Choroid plexus epithelial cell (primary cell): Measurements from ENCODE around the gene KEL.

Experiments used
- DNase-seq: peaks from one replicate; pipeline ENCODE4 v3.0.0-alpha.2; 2010; ENCODE audit warnings: low read depth
- H3K4me3 ChIP-seq: 2 replicates; pipeline ENCODE4 v1.5.1; 2011; ENCODE audit warnings: low read depth, mild to moderate bottlenecking, control low read depth, low read length, moderate library complexity
- TF ChIP-seq, protein P1 (sequence below): conservative IDR thresholded peaks from 2 replicates; pipeline ENCODE4 v1.5.1; 2011; ENCODE audit warnings: low read depth, mild to moderate bottlenecking, control low read depth, inconsistent platforms, low read length, moderate library complexity

The KEL gene

DNA sequence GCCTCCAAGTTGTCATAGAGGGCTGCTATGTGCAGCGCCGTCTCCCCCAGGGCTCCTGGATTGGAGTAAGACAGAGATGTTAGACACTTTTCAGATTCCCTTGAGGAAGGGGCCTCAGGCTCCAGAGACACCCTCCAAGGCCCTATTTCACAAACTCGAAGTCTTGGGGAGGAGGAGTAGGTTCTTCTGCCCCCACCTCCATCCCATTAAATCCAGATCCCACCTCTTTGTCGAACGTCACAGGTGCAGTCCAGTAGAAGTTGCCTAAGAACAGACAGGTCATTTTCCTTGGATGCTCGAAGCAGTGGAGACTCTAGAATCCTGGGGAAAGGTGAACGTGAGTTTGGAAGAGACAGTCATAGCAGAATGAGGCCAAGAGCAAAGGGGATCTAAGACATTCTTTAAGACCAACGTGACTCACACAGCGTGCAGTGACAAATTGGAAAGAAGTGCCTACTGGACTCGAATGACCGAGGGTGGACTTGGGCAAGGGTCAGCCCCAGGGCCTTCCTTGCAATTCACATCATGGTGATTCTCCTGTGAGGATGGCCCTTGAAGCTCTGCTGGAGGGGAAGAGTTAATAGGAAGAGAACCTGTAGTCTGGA lies 31.9 kb downstream of the KEL start:
- no peak overlapping the region for H3K4me3 ChIP-seq
- TF ChIP-seq, protein P1, sequence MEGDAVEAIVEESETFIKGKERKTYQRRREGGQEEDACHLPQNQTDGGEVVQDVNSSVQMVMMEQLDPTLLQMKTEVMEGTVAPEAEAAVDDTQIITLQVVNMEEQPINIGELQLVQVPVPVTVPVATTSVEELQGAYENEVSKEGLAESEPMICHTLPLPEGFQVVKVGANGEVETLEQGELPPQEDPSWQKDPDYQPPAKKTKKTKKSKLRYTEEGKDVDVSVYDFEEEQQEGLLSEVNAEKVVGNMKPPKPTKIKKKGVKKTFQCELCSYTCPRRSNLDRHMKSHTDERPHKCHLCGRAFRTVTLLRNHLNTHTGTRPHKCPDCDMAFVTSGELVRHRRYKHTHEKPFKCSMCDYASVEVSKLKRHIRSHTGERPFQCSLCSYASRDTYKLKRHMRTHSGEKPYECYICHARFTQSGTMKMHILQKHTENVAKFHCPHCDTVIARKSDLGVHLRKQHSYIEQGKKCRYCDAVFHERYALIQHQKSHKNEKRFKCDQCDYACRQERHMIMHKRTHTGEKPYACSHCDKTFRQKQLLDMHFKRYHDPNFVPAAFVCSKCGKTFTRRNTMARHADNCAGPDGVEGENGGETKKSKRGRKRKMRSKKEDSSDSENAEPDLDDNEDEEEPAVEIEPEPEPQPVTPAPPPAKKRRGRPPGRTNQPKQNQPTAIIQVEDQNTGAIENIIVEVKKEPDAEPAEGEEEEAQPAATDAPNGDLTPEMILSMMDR, result no peak
- DNase-seq, result no peak

DNA sequence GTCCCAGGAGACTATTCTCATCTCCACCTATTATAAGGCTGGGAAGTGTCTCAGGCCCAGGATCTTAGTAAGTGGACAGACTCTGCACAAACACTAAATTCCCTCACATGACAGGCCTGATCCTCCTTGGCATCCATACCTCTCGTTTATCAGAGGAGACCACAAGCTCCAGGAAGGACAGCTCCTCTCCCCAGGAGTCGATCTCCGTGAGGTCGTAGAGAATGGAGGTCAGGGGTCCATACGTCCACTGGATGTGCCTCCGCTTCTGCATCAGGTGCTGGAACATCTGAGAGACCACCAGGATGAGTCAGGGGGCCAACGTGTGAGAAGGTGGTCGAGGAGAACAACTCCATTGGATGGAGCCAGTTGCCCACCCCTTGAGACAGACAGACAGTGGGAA lies 34.2 kb downstream of the KEL start:
- DNase-seq, result no peak

GRCh38 chr7:142927085-142927745 lies 34.9 kb downstream of the KEL start:
- no peak for DNase-seq
- TF ChIP-seq, protein P1, result no peak
- H3K4me3 ChIP-seq, result no peak overlapping the region

More for the DNA sequence above, 34.2 kb downstream of the KEL start:
- TF ChIP-seq, protein P1, result no peak
- no peak overlapping the region for H3K4me3 ChIP-seq

DNA sequence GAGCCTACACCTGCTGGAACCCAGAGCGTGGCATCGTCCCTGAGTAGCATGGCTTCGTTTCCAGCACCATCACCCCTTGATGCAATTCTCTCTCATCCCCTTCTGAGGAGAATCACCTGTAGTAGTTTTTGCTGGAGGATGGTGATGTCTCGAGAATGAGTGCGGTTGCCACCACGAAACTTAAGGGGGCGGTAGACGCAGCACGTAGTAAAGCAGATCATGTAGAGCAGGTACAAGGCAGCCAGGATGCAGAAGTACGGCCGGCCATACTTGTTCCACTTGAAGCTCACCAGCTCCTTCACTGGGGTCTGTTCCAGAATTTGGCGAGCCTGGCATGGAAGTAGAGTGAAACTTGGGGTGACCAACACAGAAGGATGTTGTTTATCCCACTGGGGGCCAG lies 36.8 kb downstream of the KEL start:
- TF ChIP-seq, protein P1, result no peak
- DNase-seq, result no peak
- H3K4me3 ChIP-seq, result no peak overlapping the region

DNA sequence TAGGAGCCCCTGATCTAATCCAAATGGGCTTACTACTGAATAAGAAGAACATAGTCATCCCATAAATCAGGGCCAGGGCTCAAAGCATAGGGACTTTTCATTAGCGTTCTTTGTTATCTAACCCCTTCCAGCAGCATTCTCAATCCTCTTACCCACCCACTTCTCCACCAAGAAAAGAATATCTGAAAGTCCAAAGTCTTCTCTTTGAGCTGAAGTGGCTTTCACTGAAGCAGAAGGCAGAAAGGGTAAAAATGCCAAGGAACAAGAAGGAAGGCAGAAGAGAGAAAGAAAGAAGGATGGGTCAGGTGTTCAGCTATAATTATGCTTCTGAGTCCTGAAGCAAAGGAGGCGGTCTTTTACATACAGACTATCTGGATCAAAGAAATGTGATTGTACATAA lies 38.8 kb downstream of the KEL start:
- TF ChIP-seq, protein P1, result no peak
- no peak for DNase-seq
- H3K4me3 ChIP-seq, result no peak overlapping the region

DNA sequence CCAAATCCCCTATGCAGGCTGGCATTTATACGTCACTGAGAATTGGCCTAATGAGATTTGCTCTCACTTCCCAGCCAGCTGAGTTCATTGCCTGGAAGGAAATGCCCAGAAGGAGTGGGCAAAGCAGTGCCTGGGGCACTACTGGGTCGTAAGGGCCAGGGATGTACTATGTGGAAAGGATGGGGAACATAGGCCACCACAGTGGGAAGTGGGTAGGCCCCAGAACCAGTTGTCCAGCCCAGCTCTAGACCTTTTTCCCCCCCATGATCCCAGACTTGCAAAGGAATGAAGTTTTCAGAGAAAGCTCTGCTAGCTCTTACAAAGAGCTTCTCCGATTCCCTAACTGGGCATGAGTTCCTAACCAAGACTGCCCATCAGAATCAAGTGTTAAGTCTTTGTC lies 42.5 kb downstream of the KEL start:
- H3K4me3 ChIP-seq, result no peak overlapping the region
- no peak for DNase-seq
- TF ChIP-seq, protein P1, result no peak

DNA sequence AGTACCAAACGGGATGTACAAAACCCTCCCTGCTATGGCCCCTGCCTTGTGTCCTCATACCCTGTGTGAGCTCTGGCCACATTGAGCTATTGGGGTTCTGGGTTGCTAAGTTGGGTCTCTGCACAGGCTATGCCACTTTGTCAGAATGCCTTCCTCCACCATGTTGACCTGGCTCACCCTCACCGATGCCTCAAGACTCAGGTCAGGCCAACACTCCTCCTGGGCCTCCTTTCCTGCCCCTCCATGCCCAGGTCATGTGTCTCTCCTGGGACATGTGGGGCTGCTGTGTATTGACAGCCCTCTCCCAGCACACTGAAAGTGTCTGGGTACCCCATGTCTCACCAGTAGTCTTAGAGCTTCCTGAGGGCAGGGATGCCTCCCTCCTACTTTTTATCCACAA lies 43.3 kb downstream of the KEL start:
- TF ChIP-seq, protein P1, result no peak
- H3K4me3 ChIP-seq, result no peak overlapping the region
- DNase-seq, result no peak
